Naive thymus-derived CD8-positive, alpha-beta T cell (primary cell): ENCODE measurements around the gene ATG4B. TPM values are rescaled to one million over a fixed set of nuclear protein-coding genes. Genes with fewer than 3 reads are reported as not detected.

Experiments used
- ATAC-seq, 2 donors: fragments of 150-1000 bp; cut with Tn5 transposase in 1 of 2; sonication (Bioruptor Pico), chemical (Tn5 transposase) in 1 of 2; 1 replicate in 1 of 2; 2 replicates in 1 of 2; pipeline ENCODE4 v1.10.0; 2021; ENCODE audit warnings: mild to moderate bottlenecking in 2 of 2, moderate library complexity in 2 of 2
- POLR2A ChIA-PET: fragments of 350-600 bp; sonication (Branson Sonifier 250); formaldehyde crosslinking; loops from one replicate; lab custom pipeline; 2021; ENCODE audit warnings: antibody characterized with exemption; lab: Charles Lee
- DNase-seq, 10 donors: peaks; one replicate each; pipeline versions ENCODE4 v3.0.0 to v3.0.0-alpha.2; 2020 to 2022
- H3K27ac Mint-ChIP-seq, 10 donors: one replicate each; pipeline ENCODE4 v1.8.0; 2020 to 2022; ENCODE audit warnings: mild to moderate bottlenecking in 10 of 10, mixed read lengths in 10 of 10, moderate library complexity in 4 of 10, inconsistent platforms in 1 of 10
- H3K27me3 Mint-ChIP-seq, 5 donors: one replicate each; pipeline ENCODE4 v1.8.0; 2021 to 2022; ENCODE audit warnings: mixed read lengths in 5 of 5
- H3K36me3 Mint-ChIP-seq, 3 donors: one replicate each; pipeline ENCODE4 v1.8.0; 2020 to 2022; ENCODE audit warnings: mixed read lengths in 3 of 3, mild to moderate bottlenecking in 2 of 3, inconsistent platforms in 1 of 3
- H3K4me1 Mint-ChIP-seq, 4 donors: one replicate each; pipeline ENCODE4 v1.8.0; 2021 to 2022; ENCODE audit warnings: mixed read lengths in 4 of 4
- H3K4me3 Mint-ChIP-seq, 10 donors: one replicate each; pipeline ENCODE4 v1.8.0; 2020 to 2022; ENCODE audit warnings: mild to moderate bottlenecking in 10 of 10, mixed read lengths in 10 of 10, moderate library complexity in 6 of 10, inconsistent platforms in 1 of 10
- H3K9me3 Mint-ChIP-seq, 9 donors: one replicate each; pipeline ENCODE4 v1.8.0; 2020 to 2022; ENCODE audit warnings: mixed read lengths in 9 of 9, mild to moderate bottlenecking in 3 of 9, inconsistent platforms in 1 of 9, moderate library complexity in 1 of 9
- polyA plus RNA-seq, 3 donors: library from polyadenylated mRNA; unstranded; fragments of 300-500 nt; fragmentation: Illumina TruSeq; gene quantifications; one replicate each; pipeline ENCODE4 v1.2.3, GENCODE V29; 2021
- total RNA-seq, 8 experiments: library from RNA in 2 of 8; stranded (reverse) in 2 of 8; gene quantifications; one replicate each; pipeline ENCODE4 v1.2.3 and lab custom pipeline; 2021 to 2026

ATG4B gene
- total and polyA plus RNA-seq, 5 experiments from 2014 or later = 45.8 to 104 (median 60.1) TPM

DNA sequence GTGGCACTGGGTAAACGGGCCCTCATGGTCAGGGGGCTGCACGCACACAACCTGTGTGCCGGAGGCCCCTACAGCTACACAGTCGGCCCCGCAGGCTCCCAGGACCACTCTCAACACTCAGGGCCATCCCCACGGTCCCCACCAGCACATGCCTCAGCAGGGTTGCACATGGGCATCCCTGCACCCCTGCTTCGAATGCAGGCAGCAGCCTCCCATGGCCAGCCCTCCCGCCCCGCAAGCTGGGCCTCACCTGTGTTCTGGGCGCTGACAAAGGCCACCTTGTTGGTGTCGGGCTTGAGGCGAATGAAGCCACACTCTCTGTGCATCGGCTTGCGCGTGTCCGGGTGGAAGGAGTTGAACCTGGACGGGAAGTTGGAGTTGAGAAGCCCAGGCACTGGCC is 34.8 kb upstream of the ATG4B start:
- H3K36me3 Mint-ChIP-seq = peaks cover 0 to 55% (median 9%) of the 10 kb centered on the region in 3 donors
- no peak overlapping the region for H3K27ac Mint-ChIP-seq
- no peak overlapping the region for H3K4me3 Mint-ChIP-seq

DNA sequence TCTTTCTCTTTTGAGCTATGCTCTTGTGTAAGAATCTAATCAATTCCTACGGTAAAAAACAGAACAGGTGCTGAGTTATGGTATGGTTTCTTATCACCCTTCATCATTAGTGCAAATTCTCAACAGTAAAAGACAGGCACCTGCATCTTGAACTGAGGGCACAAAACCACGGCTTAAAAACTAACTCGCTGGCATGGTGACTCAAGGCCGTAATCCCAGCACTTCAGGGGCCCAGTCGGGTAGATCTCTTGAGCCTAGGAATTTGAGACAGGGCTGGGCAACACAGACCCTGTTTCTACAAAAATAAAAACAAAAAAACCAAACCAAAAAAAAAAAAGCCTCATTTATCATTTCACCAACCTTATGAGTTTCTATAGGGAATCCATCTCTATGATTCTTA is 33.8 kb upstream of the ATG4B start:
- Mint-ChIP-seq H3K27ac (no peak overlapping the region), H3K4me3 (no peak overlapping the region), H3K9me3 (no peaks in the 10 kb centered on the region), H3K36me3 (peaks cover 0 to 50% (median 9%) of the 10 kb centered on the region in 3 donors), H3K27me3 (no peaks in the 10 kb centered on the region), H3K4me1 (peaks cover 3 to 7% (median 6%) of the 10 kb centered on the region in 4 donors)
- DNase-seq (no peak), ATAC-seq (no peak)
- POLR2A ChIA-PET = no interaction called here

More for the DNA sequence above, 34.8 kb upstream of the ATG4B start:
- no peak for DNase-seq
- Mint-ChIP-seq H3K27me3 (no peaks in the 10 kb centered on the region), H3K4me1 (peaks cover 0 to 3% (median 2%) of the 10 kb centered on the region in 4 donors), H3K9me3 (no peaks in the 10 kb centered on the region)
- POLR2A ChIA-PET = no interaction called here
- ATAC-seq = no peak

DNA sequence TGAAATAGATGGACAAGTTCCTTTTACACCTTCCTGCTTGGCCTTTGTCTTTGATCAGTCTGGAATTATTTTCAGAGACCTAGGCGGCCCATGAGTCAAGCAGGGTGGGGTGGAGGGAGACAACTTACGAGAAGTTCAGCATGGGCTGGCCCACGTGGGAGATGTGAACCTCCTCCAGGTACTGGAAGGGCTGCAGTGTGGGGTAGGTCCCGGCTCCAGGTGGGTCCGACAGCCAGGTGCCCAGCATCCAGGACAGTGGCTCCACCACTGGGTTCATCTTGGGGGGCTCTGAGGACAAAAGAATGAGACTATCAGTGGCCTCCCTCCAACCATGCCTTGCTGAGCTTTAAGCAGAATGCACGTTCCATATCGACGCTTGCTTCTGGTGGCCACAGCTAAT is 31.3 kb upstream of the ATG4B start:
- DNase-seq (no peak), ATAC-seq (no peak)
- H3K4me1 Mint-ChIP-seq = peaks cover 12 to 22% (median 19%) of the 10 kb centered on the region in 4 donors
- H3K9me3 Mint-ChIP-seq = no peaks in the 10 kb centered on the region
- POLR2A ChIA-PET = no interaction called here
- H3K36me3 Mint-ChIP-seq = peaks cover 0 to 25% (median 4%) of the 10 kb centered on the region in 3 donors
- H3K27ac Mint-ChIP-seq = no peak overlapping the region
- peak overlapping the region in 1 of 10 donors; percentile 6 for H3K4me3 Mint-ChIP-seq
- H3K27me3 Mint-ChIP-seq = no peaks in the 10 kb centered on the region

DNA sequence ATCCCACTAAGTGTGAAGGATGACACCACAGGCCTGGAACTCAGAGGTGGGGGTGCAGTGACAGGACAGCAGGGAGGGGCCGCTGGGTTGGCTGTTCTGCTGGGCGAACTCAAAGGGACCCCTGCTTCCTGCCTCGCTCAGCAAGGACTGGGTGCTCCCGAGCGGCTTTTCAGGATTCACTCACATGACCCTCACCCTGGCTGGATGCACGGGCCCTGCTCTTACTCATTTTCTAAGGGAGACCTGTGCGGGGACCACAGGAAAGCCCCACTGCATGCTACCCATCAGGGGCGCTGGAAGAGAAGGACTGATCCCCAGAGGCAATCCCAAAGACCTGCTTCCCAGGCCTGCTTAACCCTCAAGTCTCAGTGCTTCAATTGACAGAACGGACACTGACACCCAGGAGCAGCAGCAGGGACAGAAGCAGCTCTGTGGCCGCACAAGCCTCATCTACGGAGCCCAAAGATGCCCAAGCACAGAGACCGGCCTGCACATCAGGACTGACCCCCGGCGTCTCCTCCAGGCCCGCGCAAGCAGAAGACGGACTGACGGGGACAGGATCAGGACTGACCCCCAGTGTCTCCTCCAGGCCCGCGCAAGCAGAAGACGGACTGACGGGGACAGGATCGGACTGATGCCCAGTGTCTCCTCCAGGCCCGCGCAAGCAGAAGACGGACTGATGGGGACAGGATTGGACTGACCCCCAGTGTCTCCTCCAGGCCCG is 30.2 kb upstream of the ATG4B start:
- POLR2A ChIA-PET = no interaction called here
- Mint-ChIP-seq H3K4me1 (peaks cover 12 to 24% (median 20%) of the 10 kb centered on the region in 4 donors), H3K9me3 (no peaks in the 10 kb centered on the region), H3K27me3 (no peaks in the 10 kb centered on the region), H3K36me3 (peaks cover 0 to 19% (median 0%) of the 10 kb centered on the region in 3 donors), H3K27ac (peak overlapping the region in 2 of 10 donors; percentile 41 to 56), H3K4me3 (peak overlapping the region in 2 of 10 donors; percentile 37 to 60)
- DNase-seq (no peak), ATAC-seq (no peak)

DNA sequence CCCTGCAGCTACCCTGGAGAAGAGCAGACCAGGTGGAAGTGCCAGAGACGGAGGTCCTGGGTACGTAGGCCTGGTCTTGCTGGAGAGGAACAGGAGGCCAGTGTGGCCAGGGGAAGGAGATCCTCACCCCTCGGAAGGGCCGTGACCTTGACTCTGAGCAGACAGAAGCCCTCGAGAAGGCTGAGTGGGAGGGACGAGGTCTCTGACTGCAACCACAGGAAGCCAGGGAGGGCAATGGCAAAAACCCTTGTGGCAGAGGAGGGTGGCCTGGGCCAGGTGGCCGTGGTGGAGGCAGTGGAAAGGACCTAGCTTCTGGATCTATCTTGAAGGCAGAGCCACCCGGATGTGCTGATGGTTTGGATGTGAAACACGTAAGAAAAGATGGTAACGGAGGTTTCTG is 28.6 kb upstream of the ATG4B start:
- no peaks in the 10 kb centered on the region for H3K9me3 Mint-ChIP-seq

DNA sequence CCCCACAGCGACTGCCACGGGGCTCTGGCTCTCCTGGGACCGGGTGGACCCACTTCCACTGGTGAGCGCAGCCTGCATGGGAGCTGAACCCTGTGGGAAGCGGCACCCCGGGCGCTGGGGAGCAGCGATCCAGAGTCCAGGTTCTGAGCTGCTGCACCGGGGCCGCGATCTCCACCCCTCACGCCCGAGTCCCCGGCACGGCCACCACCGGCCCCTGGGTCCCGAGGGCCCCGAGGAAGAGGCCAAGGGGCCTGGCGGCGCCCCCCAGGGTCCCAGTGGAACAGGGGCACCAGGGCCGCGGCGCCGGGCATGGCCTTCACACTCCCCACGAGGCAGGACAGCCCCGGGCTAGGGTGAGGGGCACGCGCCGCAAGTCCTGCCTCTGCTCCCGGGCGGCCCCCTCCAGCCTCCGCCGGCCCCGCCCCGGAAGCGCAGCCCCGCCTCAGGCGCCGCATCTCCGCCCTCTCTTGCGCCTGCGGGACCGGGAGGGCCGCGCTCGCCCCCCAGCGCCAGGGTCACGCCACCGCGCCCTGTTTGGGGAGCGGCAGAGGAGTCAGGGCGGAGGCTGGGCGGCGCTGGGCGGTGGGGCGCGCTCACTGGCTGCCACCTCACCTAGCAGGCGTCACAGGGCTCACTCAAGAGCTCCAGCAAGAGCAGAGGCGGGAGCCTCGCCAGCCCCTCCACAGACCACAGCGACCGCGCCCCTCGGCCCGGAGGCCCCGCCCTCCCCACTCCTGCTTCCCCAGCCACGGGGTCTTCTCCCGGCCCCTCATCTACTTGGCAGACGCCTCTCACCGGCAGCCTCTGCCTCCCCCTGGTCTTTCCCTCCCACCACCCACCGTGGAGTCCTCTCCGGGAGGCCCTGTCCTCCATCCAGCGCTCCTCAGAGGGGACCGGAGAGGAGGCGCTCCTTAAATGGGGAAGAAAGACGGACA is 27.4 kb upstream of the ATG4B start:
- Mint-ChIP-seq H3K27me3 (no peaks in the 10 kb centered on the region), H3K27ac (peak overlapping the region; percentile 50 to 95 (median 82)), H3K4me1 (peaks cover 14 to 28% (median 22%) of the 10 kb centered on the region in 4 donors), H3K36me3 (peaks cover 0 to 12% (median 0%) of the 10 kb centered on the region in 3 donors), H3K9me3 (no peaks in the 10 kb centered on the region), H3K4me3 (peak overlapping the region; percentile 24 to 83 (median 73))
- peak; percentile 87 to 94 (median 93) for DNase-seq
- POLR2A ChIA-PET = interaction anchor here (2.9 kb wide), 1 partner anchor 28 kb away, joined by 14 read pairs; the partner anchor contains the start of genes ATG4B and THAP4
- ATAC-seq = peak; percentile 98 to 99

More for the DNA sequence above, 28.6 kb upstream of the ATG4B start:
- Mint-ChIP-seq H3K4me3 (peak overlapping the region; percentile 48 to 83 (median 72)), H3K27me3 (no peaks in the 10 kb centered on the region), H3K36me3 (peaks cover 0 to 18% (median 0%) of the 10 kb centered on the region in 3 donors), H3K4me1 (peaks cover 14 to 26% (median 20%) of the 10 kb centered on the region in 4 donors), H3K27ac (peak overlapping the region; percentile 2 to 88 (median 78))
- ATAC-seq = no peak
- POLR2A ChIA-PET = interaction anchor here (2.9 kb wide), 1 partner anchor 29 kb away, joined by 14 read pairs; the partner anchor contains the start of genes ATG4B and THAP4
- no peak for DNase-seq

DNA sequence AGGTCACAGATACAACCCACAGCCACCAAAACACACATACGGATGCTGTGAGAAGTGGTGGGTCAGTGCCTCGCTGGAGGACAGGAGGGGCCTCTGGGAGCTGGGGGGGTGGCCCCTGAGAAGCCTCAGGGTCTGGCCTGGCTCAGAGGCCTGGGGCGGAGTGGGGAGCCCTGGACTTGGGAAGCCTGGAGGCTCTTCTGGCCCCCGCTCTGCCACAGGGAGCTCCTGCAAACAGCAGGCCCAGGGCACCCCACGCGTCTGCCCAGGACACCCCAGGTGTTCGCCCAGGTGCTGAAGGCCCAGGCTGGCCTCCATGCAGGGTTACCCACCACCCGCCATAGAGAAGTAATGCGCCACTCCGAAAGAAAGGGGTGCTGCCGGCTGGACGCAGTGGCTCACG is 26.4 kb upstream of the ATG4B start:
- ATAC-seq = no peak
- no peaks in the 10 kb centered on the region for H3K9me3 Mint-ChIP-seq
- no peak for DNase-seq
- peak overlapping the region; percentile 47 to 95 (median 80) for H3K27ac Mint-ChIP-seq
- peaks cover 17 to 36% (median 28%) of the 10 kb centered on the region in 4 donors for H3K4me1 Mint-ChIP-seq
- no peaks in the 10 kb centered on the region for H3K27me3 Mint-ChIP-seq
- peaks cover 0 to 11% (median 0%) of the 10 kb centered on the region in 3 donors for H3K36me3 Mint-ChIP-seq
- H3K4me3 Mint-ChIP-seq = peak overlapping the region in 7 of 10 donors; percentile 24 to 77 (median 57)
- POLR2A ChIA-PET = interaction anchor here (0.7 to 2.9 kb wide), 2 partner anchors 23 to 27 kb away, joined by 7 to 14 read pairs; partner anchors contain the start of genes ATG4B and THAP4

DNA sequence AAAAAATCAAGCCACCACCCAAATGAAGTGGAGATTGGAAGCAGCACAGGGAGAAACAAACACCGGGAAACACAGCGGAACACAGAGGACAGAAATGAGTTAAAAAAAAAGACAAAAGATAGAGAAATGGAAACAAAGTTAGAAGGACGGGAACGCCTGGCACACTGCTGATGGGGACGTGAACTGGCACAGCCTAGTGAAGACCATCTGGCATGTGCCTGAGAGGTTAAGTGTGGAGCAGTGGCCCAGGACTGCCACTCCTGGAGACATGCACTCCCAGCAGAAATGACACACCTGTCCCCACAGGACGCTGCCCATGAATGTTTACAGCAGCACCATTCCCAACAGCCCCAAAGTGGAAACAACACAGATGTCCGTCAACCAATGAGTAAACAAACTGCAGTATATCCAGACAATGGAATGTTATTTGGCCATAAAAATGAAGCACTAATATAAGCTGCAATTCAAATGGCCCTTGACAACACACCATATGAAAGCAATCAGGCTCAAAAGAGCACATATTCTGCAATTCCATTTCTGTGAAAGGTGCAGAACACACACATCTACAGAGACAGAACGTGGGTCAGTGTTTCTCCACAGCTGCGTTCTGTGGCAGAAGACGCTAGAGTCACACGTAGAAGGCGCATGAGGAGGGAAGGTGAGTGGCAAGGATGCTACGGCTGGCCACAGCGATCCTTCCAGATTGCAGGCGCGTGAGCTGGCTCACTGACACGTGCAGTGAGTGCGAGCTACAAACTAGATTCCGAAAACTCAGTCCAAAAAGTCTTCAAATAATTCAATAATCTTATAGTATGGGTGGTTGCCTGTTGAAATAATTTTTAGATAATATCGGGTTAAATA is 25.1 kb upstream of the ATG4B start:
- H3K9me3 Mint-ChIP-seq = no peaks in the 10 kb centered on the region
- H3K4me1 Mint-ChIP-seq = peaks cover 18 to 46% (median 40%) of the 10 kb centered on the region in 4 donors
- DNase-seq (no peak), ATAC-seq (no peak)
- peak overlapping the region in 6 of 10 donors; percentile 31 to 52 (median 39) for H3K27ac Mint-ChIP-seq
- H3K36me3 Mint-ChIP-seq = peaks cover 0 to 7% (median 0%) of the 10 kb centered on the region in 3 donors
- H3K4me3 Mint-ChIP-seq = peak overlapping the region in 1 of 10 donors; percentile 6
- POLR2A ChIA-PET = no interaction called here
- no peaks in the 10 kb centered on the region for H3K27me3 Mint-ChIP-seq

DNA sequence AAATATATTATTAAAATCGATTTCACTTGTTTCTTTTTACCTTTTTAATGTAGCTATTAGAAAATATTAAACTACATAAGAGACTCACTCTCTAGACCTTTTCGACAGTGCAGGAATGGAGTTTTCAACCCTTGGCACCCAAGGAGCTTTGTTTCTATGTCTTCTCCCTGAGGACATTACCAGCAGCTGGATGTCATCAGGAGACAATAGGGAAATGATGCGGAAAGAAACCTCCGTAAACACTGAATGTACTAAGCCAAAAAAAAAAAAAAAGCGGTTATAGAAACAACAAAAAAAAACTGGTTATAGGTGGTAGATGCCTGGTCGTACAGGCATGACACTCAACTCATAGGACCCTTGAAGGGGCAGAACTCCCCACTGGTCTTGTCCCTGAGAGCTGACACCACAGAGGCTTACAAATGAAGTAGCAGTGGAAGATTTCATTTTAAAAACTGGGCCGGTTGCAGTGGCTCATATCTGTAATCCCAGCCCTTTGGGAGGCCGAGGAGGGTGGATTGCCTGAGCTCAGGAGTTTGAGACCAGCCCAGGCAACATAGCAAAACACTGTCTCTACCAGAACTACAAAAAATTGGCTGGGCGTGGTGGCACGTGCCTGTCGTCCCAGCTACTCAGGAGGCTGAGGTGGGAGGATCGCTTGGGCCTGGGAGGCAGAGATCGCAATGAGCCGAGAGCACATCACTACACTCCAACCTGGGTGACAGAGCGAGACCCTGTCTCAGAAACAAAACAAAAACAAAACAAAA is 24.3 kb upstream of the ATG4B start:
- peaks cover 23 to 53% (median 48%) of the 10 kb centered on the region in 4 donors for H3K4me1 Mint-ChIP-seq
- DNase-seq = no peak
- peak overlapping the region in 2 of 10 donors; percentile 5 to 19 for H3K27ac Mint-ChIP-seq
- ATAC-seq = no peak
- H3K27me3 Mint-ChIP-seq = no peaks in the 10 kb centered on the region
- H3K9me3 Mint-ChIP-seq = no peaks in the 10 kb centered on the region
- POLR2A ChIA-PET = no interaction called here
- no peak overlapping the region for H3K4me3 Mint-ChIP-seq
- peaks cover 0 to 7% (median 0%) of the 10 kb centered on the region in 3 donors for H3K36me3 Mint-ChIP-seq

DNA sequence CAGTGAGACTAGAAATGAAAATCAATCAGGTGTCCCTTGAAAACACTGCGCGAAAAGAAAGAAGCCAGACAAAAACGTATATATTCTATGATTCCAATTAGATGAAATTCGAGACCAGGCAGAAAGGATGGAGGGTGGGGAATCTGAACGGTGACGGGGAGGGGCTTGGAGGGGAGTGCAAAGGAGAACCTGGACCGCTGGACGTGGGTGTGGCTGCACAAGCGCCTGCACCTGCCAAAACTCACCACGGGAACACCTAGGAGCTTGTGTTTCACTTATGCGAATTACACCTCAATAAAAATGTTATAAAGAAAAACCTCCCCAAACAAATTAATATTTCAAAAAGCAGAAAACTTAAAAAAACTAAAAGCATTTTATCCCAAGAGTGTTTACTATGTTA is 22.5 kb upstream of the ATG4B start:
- H3K27me3 Mint-ChIP-seq = no peaks in the 10 kb centered on the region
- ATAC-seq (no peak), DNase-seq (no peak)
- POLR2A ChIA-PET = no interaction called here
- peak overlapping the region in 2 of 10 donors; percentile 22 to 65 for H3K4me3 Mint-ChIP-seq
- no peaks in the 10 kb centered on the region for H3K9me3 Mint-ChIP-seq
- peak overlapping the region in 1 of 10 donors; percentile 24 for H3K27ac Mint-ChIP-seq
- peaks cover 0 to 7% (median 0%) of the 10 kb centered on the region in 3 donors for H3K36me3 Mint-ChIP-seq
- H3K4me1 Mint-ChIP-seq = peaks cover 17 to 47% (median 38%) of the 10 kb centered on the region in 4 donors

DNA sequence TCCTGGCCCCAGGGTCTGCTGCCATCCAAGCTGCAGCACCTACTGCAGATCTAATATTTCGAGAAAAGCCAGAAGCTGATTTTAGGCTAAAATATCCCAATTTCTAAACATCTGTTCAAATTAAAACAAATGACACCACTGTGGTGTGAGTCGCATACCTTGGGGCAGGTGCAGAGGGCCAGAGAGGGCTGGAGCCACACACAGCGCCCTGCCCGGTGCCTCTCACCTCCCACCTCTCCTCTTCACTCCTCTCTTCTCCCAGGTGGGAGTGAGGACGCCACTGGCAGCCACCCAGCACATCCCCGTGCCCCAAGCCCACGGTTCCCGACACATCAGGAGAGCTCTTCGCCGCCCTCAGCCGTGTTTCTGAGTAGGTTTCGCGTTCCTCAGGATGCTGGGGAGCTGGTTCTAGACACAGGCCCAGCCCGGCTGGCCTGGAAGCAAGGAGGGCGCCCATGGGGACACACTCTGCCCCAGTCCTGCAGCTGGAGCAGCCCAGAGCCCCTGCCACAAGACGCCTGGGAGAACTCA is 21.9 kb upstream of the ATG4B start:
- Mint-ChIP-seq H3K27me3 (no peaks in the 10 kb centered on the region), H3K4me1 (peaks cover 19 to 44% (median 38%) of the 10 kb centered on the region in 4 donors), H3K9me3 (peaks cover 0 to under 1% (median 0%) of the 10 kb centered on the region in 9 donors), H3K27ac (peak overlapping the region in 9 of 10 donors; percentile 43 to 89 (median 79)), H3K36me3 (peaks cover 0 to 7% (median 0%) of the 10 kb centered on the region in 3 donors), H3K4me3 (peak overlapping the region in 9 of 10 donors; percentile 62 to 94 (median 78))
- ATAC-seq (no peak), DNase-seq (no peak)
- POLR2A ChIA-PET = interaction anchor here (1.2 kb wide), 1 partner anchor 9 kb away, joined by 4 read pairs; no protein-coding TSS in a partner anchor
